Right atrium auricular region (tissue), 2 donors: ENCODE measurements around the gene ZFTA. TPM values are rescaled to one million over a fixed set of nuclear protein-coding genes. Genes with fewer than 3 reads are reported as not detected.

Experiments used
- DNase-seq: peaks from one replicate; pipeline ENCODE4 v3.0.0-alpha.2; 2019; ENCODE audit warnings: low spot score
- H3K27ac ChIP-seq, 2 donors: fragments of 200-600 bp; sonication (generic); 1 replicate in 1 of 2; 2 replicates in 1 of 2; pipeline ENCODE4 v1.5.1; 2016 to 2019
- H3K27me3 ChIP-seq, 2 donors: fragments of 200-600 bp; sonication (generic); one replicate each; pipeline versions ENCODE4 v1.5.1 to v1.6.0; 2017 to 2019
- H3K36me3 ChIP-seq: fragments of 200-600 bp; sonication (generic); one replicate; pipeline ENCODE4 v1.5.1; 2016
- H3K4me1 ChIP-seq, 2 donors: fragments of 200-600 bp; sonication (generic); one replicate each; pipeline versions ENCODE4 v1.5.1 to v1.6.0; 2017 to 2019
- H3K4me3 ChIP-seq, 2 donors: fragments of 200-600 bp; sonication (generic); 1 replicate in 1 of 2; 2 replicates in 1 of 2; pipeline ENCODE4 v1.5.1; 2017 to 2019; ENCODE audit warnings: mild to moderate bottlenecking in 1 of 2, moderate library complexity in 1 of 2
- H3K9me3 ChIP-seq, 2 donors: fragments of 200-600 bp; sonication (generic); one replicate each; pipeline ENCODE4 v1.5.1; 2019
- CTCF ChIP-seq, 2 donors: fragments of 200-600 bp; sonication (generic); IDR thresholded peaks; one replicate each; pipeline ENCODE4 v1.5.1; 2019; ENCODE audit warnings: antibody characterized with exemption in 2 of 2
- total RNA-seq, 2 donors: library from RNA; depleted of rRNA; stranded (reverse); fragments of >200 nt; gene quantifications; one replicate each; pipeline ENCODE4 v1.1.0, GENCODE V29; 2016

ZFTA gene
- total RNA-seq, 2 donors from 2014 or later = 12.2 to 18.5 TPM

GRCh38 chr11:63770763-63771162, 2.2 kb upstream of the ZFTA start:
- no peak for TF ChIP-seq CTCF (IDR thresholded peaks at IDR 0.05)
- Histone ChIP-seq H3K27me3 (no peaks in the 10 kb centered on the region), H3K27ac (no peak overlapping the region), H3K36me3 (no peaks in the 10 kb centered on the region), H3K4me1 (peaks cover 0 to 27% of the 10 kb centered on the region in 2 donors), H3K9me3 (no peaks in the 10 kb centered on the region), H3K4me3 (no peak overlapping the region)
- DNase-seq = no peak

- DNase-seq = no peak
- no peak for TF ChIP-seq CTCF (IDR thresholded peaks at IDR 0.05)
- H3K4me3 ChIP-seq = peak overlapping the region; percentile 71 to 85
Measured at GRCh38 chr11:63769714-63770455, 1.3 kb upstream of the ZFTA start.

GRCh38 chr11:63769042-63769713, 603 bp upstream of the ZFTA start:
- Histone ChIP-seq H3K4me1 (peaks cover 0 to 43% of the 10 kb centered on the region in 2 donors), H3K4me3 (peak overlapping the region; percentile 71 to 85), H3K9me3 (no peaks in the 10 kb centered on the region), H3K27me3 (no peaks in the 10 kb centered on the region), H3K27ac (peak overlapping the region; percentile 71 to 75), H3K36me3 (no peaks in the 10 kb centered on the region)
- TF ChIP-seq CTCF (IDR thresholded peaks at IDR 0.05) = no peak
- DNase-seq = peak; percentile 61

More at GRCh38 chr11:63769714-63770455, 1.3 kb upstream of the ZFTA start:
- Histone ChIP-seq H3K4me1 (peaks cover 0 to 36% of the 10 kb centered on the region in 2 donors), H3K27me3 (no peaks in the 10 kb centered on the region), H3K9me3 (no peaks in the 10 kb centered on the region), H3K27ac (peak overlapping the region; percentile 71 to 75), H3K36me3 (no peaks in the 10 kb centered on the region)

- Histone ChIP-seq H3K9me3 (no peaks in the 10 kb centered on the region), H3K36me3 (no peaks in the 10 kb centered on the region), H3K27me3 (no peaks in the 10 kb centered on the region), H3K4me1 (peaks cover 0 to 53% of the 10 kb centered on the region in 2 donors), H3K4me3 (peak overlapping the region; percentile 71 to 85), H3K27ac (peak overlapping the region; percentile 82 to 83)
- TF ChIP-seq CTCF (IDR thresholded peaks at IDR 0.05) = no peak
- DNase-seq = peak; percentile 82
Measured at GRCh38 chr11:63767565-63768236, 874 bp downstream of the ZFTA start.

- peak overlapping the region; percentile 82 to 83 for H3K27ac ChIP-seq
- no peak for TF ChIP-seq CTCF (IDR thresholded peaks at IDR 0.05)
- H3K36me3 ChIP-seq = no peaks in the 10 kb centered on the region
- no peaks in the 10 kb centered on the region for H3K27me3 ChIP-seq
- H3K4me1 ChIP-seq = peaks cover 0 to 58% of the 10 kb centered on the region in 2 donors
- H3K9me3 ChIP-seq = no peaks in the 10 kb centered on the region
- no peak for DNase-seq
- peak overlapping the region; percentile 71 to 85 for H3K4me3 ChIP-seq
Measured at GRCh38 chr11:63767267-63767564, 1.4 kb downstream of the ZFTA start.
